Activated CD4-positive, alpha-beta T cell treated with anti-CD3 and anti-CD28 coated beads, Interleukin-2, amount 10 ng/mL, durations not matched to agents 24 days and 14 days (primary cell): Measurements from ENCODE around the gene DDHD1. TPM values are rescaled to one million over a fixed set of nuclear protein-coding genes. Genes with fewer than 3 reads are reported as not detected.

Experiments
- DNase-seq: peaks from one replicate; pipeline ENCODE4 v3.0.0; 2022
- H3K27ac Mint-ChIP-seq: one replicate; pipeline ENCODE4 v1.8.0; 2022; ENCODE audit warnings: mild to moderate bottlenecking, mixed read lengths
- H3K27me3 Mint-ChIP-seq: one replicate; pipeline ENCODE4 v1.8.0; 2022; ENCODE audit warnings: mixed read lengths
- H3K36me3 Mint-ChIP-seq: one replicate; pipeline ENCODE4 v1.8.0; 2022; ENCODE audit warnings: low read depth, mild to moderate bottlenecking, mixed read lengths
- H3K4me1 Mint-ChIP-seq: one replicate; pipeline ENCODE4 v1.8.0; 2021; ENCODE audit warnings: mixed read lengths
- H3K4me3 Mint-ChIP-seq: one replicate; pipeline ENCODE4 v1.8.0; 2022; ENCODE audit warnings: mild to moderate bottlenecking, moderate library complexity, mixed read lengths
- H3K9me3 Mint-ChIP-seq: one replicate; pipeline ENCODE4 v1.8.0; 2021; ENCODE audit warnings: mixed read lengths
- intact Hi-C: fragments of 100-400 bp; cut with micrococcal nuclease; formaldehyde crosslinking; loops from one replicate; pipeline ENCODE4 v1.15.1; 2023
- total RNA-seq: library from RNA; stranded (reverse); gene quantifications from 2 replicates; pipeline ENCODE4 v1.2.3, GENCODE V29; 2022

The DDHD1 gene
- total RNA-seq, 1 donor from 2014 or later: 70.2 TPM

DNA sequence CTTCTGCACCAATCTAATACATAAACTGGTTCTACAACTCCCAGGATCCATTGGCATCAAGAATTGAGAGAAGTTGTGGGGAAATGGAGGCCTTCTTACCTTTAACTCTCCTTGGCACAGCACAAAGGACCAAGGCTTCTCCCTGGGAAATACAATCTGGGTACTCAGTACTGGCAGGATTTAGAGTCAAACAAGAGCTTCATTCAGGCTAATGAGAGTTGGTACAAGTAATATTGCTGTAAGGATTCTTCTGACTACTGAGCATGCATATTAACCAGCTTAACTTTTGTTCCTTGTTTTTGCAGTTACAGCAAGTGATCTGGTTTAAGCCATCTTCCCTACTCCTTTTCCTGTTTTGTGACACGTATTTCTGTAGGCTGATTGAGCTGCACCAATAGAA is 126.1 kb downstream of the DDHD1 start:
- H3K27me3 Mint-ChIP-seq: no peaks in the 10 kb centered on the region
- peaks cover 43% of the 10 kb centered on the region for H3K36me3 Mint-ChIP-seq
- peaks cover 29% of the 10 kb centered on the region for H3K4me1 Mint-ChIP-seq
- peak overlapping the region; percentile 68 for H3K4me3 Mint-ChIP-seq
- DNase-seq: no peak
- no peak overlapping the region for H3K27ac Mint-ChIP-seq
- H3K9me3 Mint-ChIP-seq: peaks cover 20% of the 10 kb centered on the region
- intact Hi-C loops: no loop called here

DNA sequence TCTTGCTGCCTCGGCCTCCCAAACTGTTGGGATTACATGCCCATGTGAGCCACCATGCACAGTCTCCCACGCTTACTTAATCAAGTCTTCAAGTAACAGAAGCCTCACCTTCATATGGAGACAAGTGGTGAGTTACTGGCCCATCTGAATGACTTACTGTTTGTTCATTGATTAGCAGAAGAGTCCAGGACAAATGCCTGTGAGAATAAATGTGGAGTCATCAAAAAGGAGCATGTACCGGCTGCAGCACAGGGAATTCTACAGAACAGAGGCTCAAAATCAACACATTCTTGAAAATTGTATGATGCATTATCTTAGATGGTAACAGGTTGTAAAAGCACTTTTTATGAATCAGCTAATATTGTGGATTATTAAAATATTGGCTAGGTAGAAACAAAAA is 129.8 kb downstream of the DDHD1 start:
- Mint-ChIP-seq H3K27ac (no peak overlapping the region), H3K36me3 (peaks cover 23% of the 10 kb centered on the region), H3K4me3 (no peak overlapping the region), H3K27me3 (no peaks in the 10 kb centered on the region), H3K4me1 (peaks cover 15% of the 10 kb centered on the region), H3K9me3 (peaks cover 11% of the 10 kb centered on the region)
- no peak for DNase-seq
- intact Hi-C loops: no loop called here

DNA sequence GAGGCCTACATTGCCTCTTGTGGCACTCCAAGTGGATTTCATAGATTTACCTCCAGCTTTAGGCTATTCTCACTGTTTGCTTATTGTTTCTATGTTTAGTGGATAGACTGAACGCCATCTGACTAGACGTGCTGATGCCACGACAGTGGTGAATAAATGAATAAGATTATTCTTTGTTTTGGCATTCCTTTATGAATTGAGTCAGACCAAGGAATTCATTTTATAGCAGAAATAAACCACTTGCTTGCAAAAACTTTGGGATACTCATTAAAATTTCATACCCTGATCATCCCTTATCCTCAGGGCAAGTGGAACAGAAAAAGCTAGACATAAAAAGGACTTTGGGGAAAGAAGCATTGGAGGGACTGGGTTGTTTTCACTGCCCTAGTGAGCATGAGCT is 130.5 kb downstream of the DDHD1 start:
- DNase-seq: no peak
- Mint-ChIP-seq H3K36me3 (peaks cover 19% of the 10 kb centered on the region), H3K4me3 (no peak overlapping the region), H3K27me3 (no peaks in the 10 kb centered on the region), H3K27ac (no peak overlapping the region), H3K9me3 (peaks cover 9% of the 10 kb centered on the region), H3K4me1 (peaks cover 8% of the 10 kb centered on the region)
- intact Hi-C loops: no loop called here

DNA sequence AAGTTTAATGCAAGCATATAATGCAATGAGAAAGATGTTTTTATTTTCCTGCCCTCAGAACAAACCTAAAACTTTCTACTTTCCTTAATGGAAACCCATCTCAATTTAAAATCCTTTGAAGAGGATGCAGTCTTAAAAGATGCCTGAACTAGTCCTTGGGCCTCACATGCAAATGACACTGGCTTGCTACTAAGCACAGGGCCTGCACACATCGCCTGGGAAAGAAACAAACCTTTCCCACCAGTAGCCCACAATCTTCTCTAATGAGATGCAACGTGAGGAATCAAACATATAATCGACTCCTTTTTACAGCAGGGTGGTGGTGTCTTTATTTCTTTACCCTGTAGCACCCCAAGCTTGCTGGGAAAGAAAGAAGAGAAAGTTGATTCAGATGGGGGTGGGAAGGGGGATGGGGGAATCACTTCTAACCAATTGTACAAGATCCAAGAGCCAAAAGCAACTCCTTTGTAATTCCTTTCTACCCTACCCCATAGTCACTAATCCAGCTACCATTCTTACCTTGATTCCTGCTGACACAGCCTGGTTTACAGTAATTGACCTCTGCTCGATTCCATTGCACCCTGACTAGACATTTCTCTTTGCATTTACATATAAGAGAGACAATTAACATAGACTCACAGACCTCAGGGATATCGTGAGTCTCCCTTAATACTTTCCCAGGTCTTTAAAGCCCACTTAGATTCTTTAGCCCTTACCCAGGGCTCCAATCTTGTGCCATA is 132.8 kb downstream of the DDHD1 start:
- H3K27ac Mint-ChIP-seq: no peak overlapping the region
- H3K4me1 Mint-ChIP-seq: no peaks in the 10 kb centered on the region

DNA sequence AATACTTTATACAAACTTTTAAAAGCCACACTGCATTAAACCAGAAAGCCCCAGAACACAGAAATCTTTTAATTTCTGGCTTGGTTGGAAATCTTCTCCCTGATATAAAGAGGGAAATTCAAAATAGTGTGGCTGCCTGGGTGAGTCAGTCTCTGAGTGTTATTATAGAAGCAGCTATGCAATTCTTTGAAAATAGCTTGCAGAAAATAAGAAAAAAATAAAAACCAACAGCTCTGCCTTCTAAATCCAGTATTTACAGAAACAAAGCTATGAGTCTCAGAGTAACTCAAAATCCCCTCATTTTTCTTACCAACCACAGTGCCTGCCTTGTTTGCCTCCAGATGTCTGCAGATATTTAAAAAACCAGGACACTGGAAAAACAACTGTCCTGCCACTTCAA is 133.7 kb downstream of the DDHD1 start:
- intact Hi-C loops: no loop called here
- Mint-ChIP-seq H3K9me3 (peaks cover 3% of the 10 kb centered on the region), H3K27me3 (no peaks in the 10 kb centered on the region), H3K27ac (no peak overlapping the region), H3K4me3 (no peak overlapping the region), H3K4me1 (no peaks in the 10 kb centered on the region), H3K36me3 (peaks cover 11% of the 10 kb centered on the region)
- no peak for DNase-seq

More for the DNA sequence above, 132.8 kb downstream of the DDHD1 start:
- DNase-seq: no peak
- Mint-ChIP-seq H3K9me3 (peaks cover 3% of the 10 kb centered on the region), H3K27me3 (no peaks in the 10 kb centered on the region), H3K36me3 (peaks cover 11% of the 10 kb centered on the region), H3K4me3 (no peak overlapping the region)
- intact Hi-C loops: no loop called here

- peaks cover 3% of the 10 kb centered on the region for H3K9me3 Mint-ChIP-seq
- H3K27me3 Mint-ChIP-seq: peaks cover 2% of the 10 kb centered on the region
- no peak overlapping the region for H3K27ac Mint-ChIP-seq
- H3K4me1 Mint-ChIP-seq: no peaks in the 10 kb centered on the region
- intact Hi-C loops: no loop called here
- H3K36me3 Mint-ChIP-seq: peaks cover 4% of the 10 kb centered on the region
- H3K4me3 Mint-ChIP-seq: no peak overlapping the region
- no peak for DNase-seq
Observed at GRCh38 chr14:53017837-53018236, 135.3 kb downstream of the DDHD1 start.

- intact Hi-C loops: no loop called here
- Mint-ChIP-seq H3K27ac (no peak overlapping the region), H3K4me3 (no peak overlapping the region), H3K36me3 (peaks cover 2% of the 10 kb centered on the region), H3K9me3 (peaks cover 3% of the 10 kb centered on the region), H3K4me1 (no peaks in the 10 kb centered on the region), H3K27me3 (peaks cover 2% of the 10 kb centered on the region)
- no peak for DNase-seq
Observed at GRCh38 chr14:53016919-53017318, 136.2 kb downstream of the DDHD1 start.

GRCh38 chr14:53016491-53016890 is 136.6 kb downstream of the DDHD1 start:
- peaks cover 2% of the 10 kb centered on the region for H3K36me3 Mint-ChIP-seq
- intact Hi-C loops: no loop called here
- H3K9me3 Mint-ChIP-seq: peaks cover 3% of the 10 kb centered on the region

GRCh38 chr14:53011053-53011462 is 142.1 kb downstream of the DDHD1 start:
- H3K27ac Mint-ChIP-seq: peak overlapping the region; percentile 11
- no peaks in the 10 kb centered on the region for H3K36me3 Mint-ChIP-seq
- no peaks in the 10 kb centered on the region for H3K9me3 Mint-ChIP-seq
- peaks cover 6% of the 10 kb centered on the region for H3K4me1 Mint-ChIP-seq
- no peak for DNase-seq
- no peak overlapping the region for H3K4me3 Mint-ChIP-seq
- peaks cover 2% of the 10 kb centered on the region for H3K27me3 Mint-ChIP-seq
- intact Hi-C loops: no loop called here

More at GRCh38 chr14:53016491-53016890, 136.6 kb downstream of the DDHD1 start:
- Mint-ChIP-seq H3K27ac (no peak overlapping the region), H3K4me3 (no peak overlapping the region), H3K27me3 (peaks cover 2% of the 10 kb centered on the region), H3K4me1 (no peaks in the 10 kb centered on the region)
- DNase-seq: no peak

DNA sequence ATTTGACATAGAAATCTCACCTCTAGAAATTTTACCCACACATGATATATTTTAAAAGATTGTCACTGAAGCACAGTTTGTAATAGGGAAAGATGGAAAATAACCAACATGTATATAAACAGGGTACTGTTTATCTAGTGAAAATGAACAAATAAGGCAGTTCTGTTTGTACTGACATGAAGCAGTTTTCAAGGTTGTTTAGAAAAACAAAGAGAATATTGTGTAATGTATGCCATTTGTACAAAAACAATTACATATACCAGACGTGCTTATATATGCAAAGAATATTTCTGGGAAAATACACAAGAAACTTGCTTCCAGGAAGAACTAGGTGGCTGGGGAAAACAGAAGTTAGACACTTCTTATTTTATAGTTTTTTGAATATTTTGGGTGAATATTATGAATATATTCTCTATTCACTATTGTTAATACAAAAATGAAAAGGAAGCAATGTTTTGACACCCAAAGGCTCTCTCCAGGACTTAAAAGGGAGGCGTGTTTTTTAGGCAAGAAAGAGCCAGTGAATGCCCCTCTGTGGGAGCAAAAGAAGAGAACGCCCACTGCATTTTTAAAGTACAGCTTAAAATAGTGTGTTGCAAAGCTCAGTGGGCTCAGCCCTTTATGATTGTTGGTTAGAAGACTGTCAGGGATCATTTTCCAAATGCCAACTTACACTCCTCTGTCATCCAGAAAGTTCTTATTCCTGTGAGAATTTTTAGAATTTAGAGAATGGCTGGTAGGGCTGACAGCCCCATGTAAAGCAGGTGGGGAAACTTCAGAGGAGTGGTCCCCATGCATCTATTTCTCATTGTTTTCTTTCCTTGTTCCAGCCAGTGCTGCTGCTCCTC is 142.7 kb downstream of the DDHD1 start:
- no peaks in the 10 kb centered on the region for H3K9me3 Mint-ChIP-seq
- peaks cover 6% of the 10 kb centered on the region for H3K4me1 Mint-ChIP-seq
- H3K4me3 Mint-ChIP-seq: no peak overlapping the region
- peaks cover 2% of the 10 kb centered on the region for H3K27me3 Mint-ChIP-seq
- H3K36me3 Mint-ChIP-seq: no peaks in the 10 kb centered on the region
- no peak for DNase-seq
- H3K27ac Mint-ChIP-seq: peak overlapping the region; percentile 11
- intact Hi-C loops: no loop called here

DNA sequence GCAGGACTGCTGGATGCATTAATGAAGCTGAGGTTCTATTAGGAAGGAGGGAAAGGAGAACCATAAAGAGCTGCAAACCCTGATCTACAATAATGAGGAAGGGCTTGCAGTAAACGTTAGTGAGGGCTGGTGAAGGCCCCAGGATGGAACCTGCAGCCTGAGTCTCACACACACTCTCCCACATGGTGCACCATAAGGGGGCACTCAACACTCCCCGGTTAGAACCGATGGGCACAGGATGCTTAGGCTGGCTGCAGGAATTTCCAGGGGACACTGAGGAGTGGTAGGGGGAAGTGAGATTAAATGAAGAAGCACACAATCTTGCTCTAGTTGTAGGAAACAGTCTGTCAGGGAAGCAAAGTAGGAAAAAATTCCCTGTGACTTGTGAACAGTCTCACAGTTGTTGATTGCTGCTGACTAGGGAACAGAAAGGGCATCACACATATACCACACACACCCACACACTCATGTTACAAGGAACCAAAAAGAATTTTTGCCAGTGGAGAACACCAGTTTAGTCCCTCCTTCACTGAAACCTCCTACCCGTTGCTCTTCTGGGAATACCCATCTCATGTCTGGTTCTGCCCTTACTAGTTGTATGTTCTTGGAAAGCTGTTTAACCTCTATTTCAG is 146.1 kb downstream of the DDHD1 start:
- Mint-ChIP-seq H3K4me3 (no peak overlapping the region), H3K4me1 (peaks cover 9% of the 10 kb centered on the region), H3K27me3 (no peaks in the 10 kb centered on the region), H3K36me3 (no peaks in the 10 kb centered on the region), H3K27ac (no peak overlapping the region), H3K9me3 (no peaks in the 10 kb centered on the region)
- intact Hi-C loops: no loop called here
- DNase-seq: no peak

DNA sequence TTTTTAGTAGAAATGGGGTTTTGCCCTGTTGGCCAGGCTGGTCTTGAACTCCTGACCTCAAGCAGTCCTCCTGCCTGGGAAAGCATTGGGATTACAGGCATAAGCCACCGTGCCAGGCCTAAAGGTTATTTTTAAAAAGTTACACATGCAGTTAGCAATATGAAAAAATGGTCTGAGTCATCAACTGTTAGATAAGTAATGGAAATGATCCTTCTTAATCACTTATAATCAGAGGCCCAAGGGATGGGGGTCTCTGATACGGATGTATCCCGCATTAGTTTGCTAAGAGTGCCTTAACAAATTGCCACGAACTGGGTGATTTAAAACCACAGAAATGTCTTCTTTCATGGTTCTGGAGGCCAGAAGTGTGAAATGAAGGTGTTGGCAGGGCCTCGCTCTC is 148.1 kb downstream of the DDHD1 start:
- DNase-seq: no peak
- Mint-ChIP-seq H3K4me1 (peaks cover 9% of the 10 kb centered on the region), H3K36me3 (no peaks in the 10 kb centered on the region), H3K9me3 (no peaks in the 10 kb centered on the region), H3K27me3 (peaks cover 6% of the 10 kb centered on the region), H3K4me3 (no peak overlapping the region), H3K27ac (no peak overlapping the region)
- intact Hi-C loops: no loop called here

DNA sequence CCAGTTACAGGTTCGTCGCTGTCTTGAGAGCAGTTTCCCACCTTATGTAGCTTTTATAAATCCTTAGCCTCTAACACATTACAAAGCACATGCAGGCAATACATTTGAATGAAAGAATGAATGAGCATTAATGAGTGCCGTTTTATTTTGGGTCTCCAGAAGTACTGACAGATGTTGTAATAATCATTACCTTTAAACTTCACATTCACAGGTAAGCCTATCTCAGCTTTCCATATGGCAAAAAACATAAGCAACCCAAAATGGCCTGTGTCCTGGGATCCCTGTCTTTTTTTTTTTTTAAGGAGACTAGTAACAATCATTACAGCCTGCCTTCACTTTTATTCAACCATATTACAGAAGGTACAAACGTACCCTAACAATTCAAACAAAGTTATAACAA is 149.3 kb downstream of the DDHD1 start:
- Mint-ChIP-seq H3K36me3 (no peaks in the 10 kb centered on the region), H3K27me3 (peaks cover 6% of the 10 kb centered on the region), H3K9me3 (no peaks in the 10 kb centered on the region), H3K27ac (no peak overlapping the region), H3K4me3 (no peak overlapping the region), H3K4me1 (peaks cover 9% of the 10 kb centered on the region)
- DNase-seq: no peak
- intact Hi-C loops: no loop called here

DNA sequence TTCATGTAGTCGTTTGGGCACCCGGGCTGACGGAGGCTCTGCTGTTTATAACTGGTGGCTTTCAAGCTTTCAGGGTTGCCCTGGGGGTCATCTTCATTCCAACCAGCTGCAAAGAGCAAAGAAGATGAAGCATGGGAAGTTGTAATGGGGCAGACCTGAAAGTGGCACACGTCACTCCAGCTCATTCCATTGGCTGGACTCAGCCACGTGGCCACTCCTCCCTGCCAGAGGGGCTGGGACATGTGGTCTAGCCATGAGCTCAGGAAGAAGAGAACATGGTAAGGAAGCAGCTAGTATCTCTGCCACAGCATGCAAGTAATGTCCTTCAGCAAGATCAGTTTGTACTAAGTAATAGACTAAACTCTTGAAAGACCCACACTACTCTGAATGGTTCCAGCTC is 150.5 kb downstream of the DDHD1 start:
- H3K4me3 Mint-ChIP-seq: no peak overlapping the region
- no peak overlapping the region for H3K27ac Mint-ChIP-seq

More for the DNA sequence above, 150.5 kb downstream of the DDHD1 start:
- intact Hi-C loops: no loop called here
- Mint-ChIP-seq H3K4me1 (peaks cover 9% of the 10 kb centered on the region), H3K27me3 (peaks cover 6% of the 10 kb centered on the region), H3K36me3 (no peaks in the 10 kb centered on the region), H3K9me3 (no peaks in the 10 kb centered on the region)
- no peak for DNase-seq
